HepG2 (cell line): ENCODE results near the gene STK24. TPM values are rescaled to one million over a fixed set of nuclear protein-coding genes. Genes with fewer than 3 reads are reported as not detected.

Source experiments
- AGO1 ChIP-seq: fragments of 200-400 bp; formaldehyde crosslinking; IDR thresholded peaks from 2 replicates; pipeline ENCODE4 v1.6.1; 2017; ENCODE audit warnings: mild to moderate bottlenecking, low read depth, low read length, moderate library complexity; ENCODE audit not compliant: poor library complexity, severe bottlenecking
- ARID5B ChIP-seq: IDR thresholded peaks from 2 replicates; pipeline ENCODE4 v1.4.0; 2020; ENCODE audit warnings: mild to moderate bottlenecking, missing genetic modification reagents
- DNMT1 ChIP-seq: sonication (generic); formaldehyde crosslinking; IDR thresholded peaks from 2 replicates; pipeline ENCODE4 v1.5.1; 2020; ENCODE audit warnings: mild to moderate bottlenecking, missing genetic modification reagents
- FIP1L1 ChIP-seq: fragments of 200-400 bp; formaldehyde crosslinking; IDR thresholded peaks from 2 replicates; pipeline ENCODE4 v1.6.1; 2018; ENCODE audit warnings: low read depth, mild to moderate bottlenecking, low read length, moderate library complexity, borderline replicate concordance; ENCODE audit not compliant: insufficient read depth
- GPBP1L1 ChIP-seq: sonication (generic); formaldehyde crosslinking; IDR thresholded peaks from 2 replicates; pipeline ENCODE4 v1.5.0; 2020; ENCODE audit warnings: mild to moderate bottlenecking, missing genetic modification reagents
- KAT7 ChIP-seq: IDR thresholded peaks from 2 replicates; pipeline ENCODE4 v1.6.1; 2018; ENCODE audit warnings: borderline replicate concordance, missing compliant biosample characterization
- KMT2A ChIP-seq: sonication (generic); formaldehyde crosslinking; IDR thresholded peaks from 2 replicates; pipeline ENCODE4 v1.4.0; 2020; ENCODE audit warnings: missing genetic modification reagents
- MAX ChIP-seq: IDR thresholded peaks from 2 replicates; pipeline ENCODE4 v1.6.1; 2012; ENCODE audit warnings: inconsistent platforms
- MED13 ChIP-seq: sonication (generic); formaldehyde crosslinking; IDR thresholded peaks from 2 replicates; pipeline ENCODE4 v1.5.0; 2020; ENCODE audit warnings: missing genetic modification reagents
- RBFOX2 ChIP-seq: fragments of 200-400 bp; formaldehyde crosslinking; IDR thresholded peaks from 2 replicates; pipeline ENCODE4 v1.6.1; 2017; ENCODE audit warnings: low read depth, mild to moderate bottlenecking, low read length
- THRA ChIP-seq: sonication (generic); formaldehyde crosslinking; IDR thresholded peaks from 2 replicates; pipeline ENCODE4 v1.4.0; 2020; ENCODE audit warnings: missing genetic modification reagents, borderline replicate concordance
- ZNF276 ChIP-seq: sonication (generic); formaldehyde crosslinking; IDR thresholded peaks from 2 replicates; pipeline ENCODE4 v1.4.0; 2020; ENCODE audit warnings: mild to moderate bottlenecking, low read depth, missing genetic modification reagents
- ZNF563 ChIP-seq: sonication (generic); formaldehyde crosslinking; IDR thresholded peaks from 2 replicates; pipeline ENCODE4 v1.8.0; 2022; ENCODE audit warnings: mild to moderate bottlenecking, moderate library complexity, missing genetic modification reagents
- ZNF567 ChIP-seq: sonication (generic); formaldehyde crosslinking; IDR thresholded peaks from 2 replicates; pipeline ENCODE4 v1.8.1; 2023; ENCODE audit warnings: mild to moderate bottlenecking, missing genetic modification reagents, borderline replicate concordance
- ZNF598 ChIP-seq: sonication (generic); formaldehyde crosslinking; IDR thresholded peaks from 2 replicates; pipeline ENCODE4 v1.5.1; 2020; ENCODE audit warnings: mild to moderate bottlenecking, missing genetic modification reagents, borderline replicate concordance
- ZNF670 ChIP-seq: sonication (generic); formaldehyde crosslinking; IDR thresholded peaks from 2 replicates; pipeline ENCODE4 v1.8.0; 2022; ENCODE audit warnings: mild to moderate bottlenecking, missing genetic modification reagents, borderline replicate concordance
- ZNF784 ChIP-seq: sonication (generic); formaldehyde crosslinking; IDR thresholded peaks from 2 replicates; pipeline ENCODE4 v1.5.1; 2020; ENCODE audit warnings: missing genetic modification reagents, mild to moderate bottlenecking, borderline replicate concordance
- ZSCAN20 ChIP-seq: sonication (generic); formaldehyde crosslinking; IDR thresholded peaks from 2 replicates; pipeline ENCODE4 v1.4.0; 2020; ENCODE audit warnings: missing genetic modification reagents, mild to moderate bottlenecking, borderline replicate concordance
- polyA plus RNA-seq, 8 experiments: library from polyadenylated mRNA; depleted of rRNA in 3 of 8; stranded (reverse) in 7 of 8; unstranded in 1 of 8; fragments of >200 nt; fragmentation: Illumina TruSeq in 4 of 8; extraction: Trizol in 4 of 8; gene quantifications; 2 replicates each; pipeline versions ENCODE4 v1.2.1 to v1.2.3, GENCODE V29; 2011 to 2016; ENCODE audit warnings: low read depth in 4 of 8, missing spikeins in 1 of 8, mixed read lengths in 1 of 8; ENCODE audit not compliant: insufficient read depth in 1 of 8
- total RNA-seq, 5 experiments: library from RNA; depleted of rRNA; stranded (reverse); fragments of >200 nt; fragmentation: Illumina TruSeq; extraction: Trizol; gene quantifications; 2 replicates each; pipeline ENCODE4 v1.2.3, GENCODE V29; 2016; ENCODE audit warnings: low read depth in 1 of 5

Gene STK24
- total and polyA plus RNA-seq, 2 of the 13 experiments (the other 11 are each of a cell fraction or from before 2014, with no cell fraction given) = 51.3 to 73.0 TPM

- TF ChIP-seq DNMT1 (CRISPR knock-in tag) = no peak
- TF ChIP-seq MED13 (CRISPR knock-in tag) = no peak
- no peak for TF ChIP-seq ZNF598 (CRISPR knock-in tag)
- TF ChIP-seq FIP1L1 = no peak
- peak; percentile 54; the same call in 1 of the 2 replicates for TF ChIP-seq KMT2A (CRISPR knock-in tag)
- TF ChIP-seq ZNF670 (CRISPR knock-in tag) = no peak
- no peak for TF ChIP-seq ZNF567 (CRISPR knock-in tag)
- TF ChIP-seq ZNF276 (CRISPR knock-in tag) = no peak
- TF ChIP-seq ZNF784 (CRISPR knock-in tag) = no peak
- TF ChIP-seq RBFOX2 = peak; percentile 68; the same call in 1 of the 2 replicates
- peak; percentile 67; the same call in 1 of the 2 replicates for TF ChIP-seq KAT7 (CRISPR knock-in tag)
- TF ChIP-seq ZNF563 = peak; percentile 74
- TF ChIP-seq MAX = peak; percentile 10; the same call in 1 of the 2 replicates
- TF ChIP-seq THRA (CRISPR knock-in tag) = no peak
- no peak for TF ChIP-seq ZSCAN20 (CRISPR knock-in tag)
- no peak for TF ChIP-seq ARID5B
- no peak for TF ChIP-seq AGO1
- TF ChIP-seq GPBP1L1 (CRISPR knock-in tag) = no peak
Measured at GRCh38 chr13:98576200-98576945, 534 bp downstream of the STK24 start (continued).
